Measurements from ENCODE around the gene DRAM1.
A peak's percentile ranks its signal among the peaks of the same experiment; 100 is the strongest.
"Not testable (repeated sequence)": the region's sequence is repeated elsewhere in the genome, so short reads cannot be mapped to it uniquely, and the experiment has no call there.

Gene DRAM1

GRCh38 chr12:101861688-101862087, 15.7 kb upstream of the DRAM1 start:
- WGBS, 2 experiments (ENCODE audit: insufficient coverage in 2 of 2): 86 to 90% methylated on average over 1 to 2 of the region's 2 CpGs

GRCh38 chr12:101862245-101862644, 15.1 kb upstream of the DRAM1 start:
- Histone ChIP-seq H3K36me3 (ENCODE audit: control insufficient read depth, insufficient read depth, low read length) (no peaks in the 10 kb centered on the region), H3K4me1 (ENCODE audit: control insufficient read depth, insufficient read depth, low read length, poor library complexity, severe bottlenecking) (peaks cover 5% of the 10 kb centered on the region), H3K27ac (ENCODE audit: low read depth, low read length, severe bottlenecking) (no peak overlapping the region), H3K4me3 (ENCODE audit: extremely low read depth, insufficient read depth, low read length, poor library complexity, severe bottlenecking) (no peak overlapping the region), H3K9me3 (ENCODE audit: control insufficient read depth, low read length) (peaks cover 8% of the 10 kb centered on the region)
- 100% methylated on average over 1 of the region's 2 CpGs for WGBS, 2 experiments (ENCODE audit: insufficient coverage in 2 of 2)

More at GRCh38 chr12:101861688-101862087, 15.7 kb upstream of the DRAM1 start:
- H3K27ac ChIP-seq (ENCODE audit: low read depth, low read length, severe bottlenecking); H3K9me3 ChIP-seq (ENCODE audit: control insufficient read depth, low read length); H3K4me3 ChIP-seq (ENCODE audit: extremely low read depth, insufficient read depth, low read length, poor library complexity, severe bottlenecking); H3K4me1 ChIP-seq (ENCODE audit: control insufficient read depth, insufficient read depth, low read length, poor library complexity, severe bottlenecking); H3K36me3 ChIP-seq (ENCODE audit: control insufficient read depth, insufficient read depth, low read length): not testable (repeated sequence)

- peaks cover 5% of the 10 kb centered on the region for H3K4me1 ChIP-seq (ENCODE audit: control insufficient read depth, insufficient read depth, low read length, poor library complexity, severe bottlenecking)
- no peak overlapping the region for H3K4me3 ChIP-seq (ENCODE audit: extremely low read depth, insufficient read depth, low read length, poor library complexity, severe bottlenecking)
- H3K36me3 ChIP-seq (ENCODE audit: control insufficient read depth, insufficient read depth, low read length): no peaks in the 10 kb centered on the region
- no peak overlapping the region for H3K27ac ChIP-seq (ENCODE audit: low read depth, low read length, severe bottlenecking)
- peaks cover 8% of the 10 kb centered on the region for H3K9me3 ChIP-seq (ENCODE audit: control insufficient read depth, low read length)
These were observed 13.4 kb upstream of the DRAM1 start for GRCh38 chr12:101863981-101864380.

GRCh38 chr12:101866615-101867373, 10.6 kb upstream of the DRAM1 start:
- peaks cover 5% of the 10 kb centered on the region for H3K4me1 ChIP-seq (ENCODE audit: control insufficient read depth, insufficient read depth, low read length, poor library complexity, severe bottlenecking)
- H3K4me3 ChIP-seq (ENCODE audit: extremely low read depth, insufficient read depth, low read length, poor library complexity, severe bottlenecking): no peak overlapping the region
- no peaks in the 10 kb centered on the region for H3K36me3 ChIP-seq (ENCODE audit: control insufficient read depth, insufficient read depth, low read length)
- 75 to 87% methylated on average over 10 to 12 of the region's 13 CpGs for WGBS, 2 experiments (ENCODE audit: insufficient coverage in 2 of 2)
- peaks cover 16% of the 10 kb centered on the region for H3K9me3 ChIP-seq (ENCODE audit: control insufficient read depth, low read length)
- no peak overlapping the region for H3K27ac ChIP-seq (ENCODE audit: low read depth, low read length, severe bottlenecking)

GRCh38 chr12:101867619-101868018, 9.8 kb upstream of the DRAM1 start:
- H3K36me3 ChIP-seq (ENCODE audit: control insufficient read depth, insufficient read depth, low read length); H3K4me1 ChIP-seq (ENCODE audit: control insufficient read depth, insufficient read depth, low read length, poor library complexity, severe bottlenecking); H3K4me3 ChIP-seq (ENCODE audit: extremely low read depth, insufficient read depth, low read length, poor library complexity, severe bottlenecking); H3K27ac ChIP-seq (ENCODE audit: low read depth, low read length, severe bottlenecking): not testable (repeated sequence)
- peaks cover 16% of the 10 kb centered on the region for H3K9me3 ChIP-seq (ENCODE audit: control insufficient read depth, low read length)
- WGBS, 2 experiments (ENCODE audit: insufficient coverage in 2 of 2): no CpG with 5 or more reads among the region's 3 CpGs

GRCh38 chr12:101870925-101871324, 6.5 kb upstream of the DRAM1 start:
- Histone ChIP-seq H3K9me3 (ENCODE audit: control insufficient read depth, low read length) (peaks cover 7% of the 10 kb centered on the region), H3K4me3 (ENCODE audit: extremely low read depth, insufficient read depth, low read length, poor library complexity, severe bottlenecking) (no peak overlapping the region), H3K27ac (ENCODE audit: low read depth, low read length, severe bottlenecking) (no peak overlapping the region), H3K36me3 (ENCODE audit: control insufficient read depth, insufficient read depth, low read length) (no peaks in the 10 kb centered on the region), H3K4me1 (ENCODE audit: control insufficient read depth, insufficient read depth, low read length, poor library complexity, severe bottlenecking) (peaks cover 14% of the 10 kb centered on the region)
- no CpG with 5 or more reads among the region's 1 CpG for WGBS, 2 experiments (ENCODE audit: insufficient coverage in 2 of 2)

GRCh38 chr12:101875162-101875561, 2.2 kb upstream of the DRAM1 start:
- Histone ChIP-seq H3K4me1 (ENCODE audit: control insufficient read depth, insufficient read depth, low read length, poor library complexity, severe bottlenecking) (peaks cover 20% of the 10 kb centered on the region), H3K4me3 (ENCODE audit: extremely low read depth, insufficient read depth, low read length, poor library complexity, severe bottlenecking) (no peak overlapping the region), H3K36me3 (ENCODE audit: control insufficient read depth, insufficient read depth, low read length) (no peaks in the 10 kb centered on the region), H3K27ac (ENCODE audit: low read depth, low read length, severe bottlenecking) (peak overlapping the region; percentile 72), H3K9me3 (ENCODE audit: control insufficient read depth, low read length) (no peaks in the 10 kb centered on the region)
- WGBS, 2 experiments (ENCODE audit: insufficient coverage in 2 of 2): 88 to 92% methylated on average over 2 to 5 of the region's 9 CpGs

GRCh38 chr12:101876322-101876860, 989 bp upstream of the DRAM1 start:
- 81 to 88% methylated on average over 3 to 4 of the region's 9 CpGs for WGBS, 2 experiments (ENCODE audit: insufficient coverage in 2 of 2)
- H3K36me3 ChIP-seq (ENCODE audit: control insufficient read depth, insufficient read depth, low read length): peaks cover 10% of the 10 kb centered on the region
- peak overlapping the region; percentile 64 for H3K4me3 ChIP-seq (ENCODE audit: extremely low read depth, insufficient read depth, low read length, poor library complexity, severe bottlenecking)
- H3K9me3 ChIP-seq (ENCODE audit: control insufficient read depth, low read length): no peaks in the 10 kb centered on the region
- H3K27ac ChIP-seq (ENCODE audit: low read depth, low read length, severe bottlenecking): peak overlapping the region; percentile 72
- peaks cover 20% of the 10 kb centered on the region for H3K4me1 ChIP-seq (ENCODE audit: control insufficient read depth, insufficient read depth, low read length, poor library complexity, severe bottlenecking)

- peaks cover 20% of the 10 kb centered on the region for H3K4me1 ChIP-seq (ENCODE audit: control insufficient read depth, insufficient read depth, low read length, poor library complexity, severe bottlenecking)
- peak overlapping the region; percentile 64 for H3K4me3 ChIP-seq (ENCODE audit: extremely low read depth, insufficient read depth, low read length, poor library complexity, severe bottlenecking)
- H3K36me3 ChIP-seq (ENCODE audit: control insufficient read depth, insufficient read depth, low read length): peaks cover 18% of the 10 kb centered on the region
- 3 to 11% methylated on average over 9 to 12 of the region's 24 CpGs for WGBS, 2 experiments (ENCODE audit: insufficient coverage in 2 of 2)
- H3K9me3 ChIP-seq (ENCODE audit: control insufficient read depth, low read length): no peaks in the 10 kb centered on the region
- H3K27ac ChIP-seq (ENCODE audit: low read depth, low read length, severe bottlenecking): peak overlapping the region; percentile 72
These were observed 444 bp downstream of the DRAM1 start for GRCh38 chr12:101877806-101878242.

GRCh38 chr12:101878243-101878821, 952 bp downstream of the DRAM1 start:
- Histone ChIP-seq H3K9me3 (ENCODE audit: control insufficient read depth, low read length) (no peaks in the 10 kb centered on the region), H3K4me3 (ENCODE audit: extremely low read depth, insufficient read depth, low read length, poor library complexity, severe bottlenecking) (peak overlapping the region; percentile 64), H3K27ac (ENCODE audit: low read depth, low read length, severe bottlenecking) (no peak overlapping the region), H3K4me1 (ENCODE audit: control insufficient read depth, insufficient read depth, low read length, poor library complexity, severe bottlenecking) (peaks cover 20% of the 10 kb centered on the region), H3K36me3 (ENCODE audit: control insufficient read depth, insufficient read depth, low read length) (peaks cover 18% of the 10 kb centered on the region)
- 75 to 84% methylated on average over 3 to 6 of the region's 7 CpGs for WGBS, 2 experiments (ENCODE audit: insufficient coverage in 2 of 2)

- no peaks in the 10 kb centered on the region for H3K9me3 ChIP-seq (ENCODE audit: control insufficient read depth, low read length)
- H3K4me1 ChIP-seq (ENCODE audit: control insufficient read depth, insufficient read depth, low read length, poor library complexity, severe bottlenecking): peaks cover 13% of the 10 kb centered on the region
- no peak overlapping the region for H3K4me3 ChIP-seq (ENCODE audit: extremely low read depth, insufficient read depth, low read length, poor library complexity, severe bottlenecking)
- peaks cover 18% of the 10 kb centered on the region for H3K36me3 ChIP-seq (ENCODE audit: control insufficient read depth, insufficient read depth, low read length)
- 96 to 100% methylated on average over 1 to 2 of the region's 3 CpGs for WGBS, 2 experiments (ENCODE audit: insufficient coverage in 2 of 2)
- H3K27ac ChIP-seq (ENCODE audit: low read depth, low read length, severe bottlenecking): no peak overlapping the region
These were observed 3.4 kb downstream of the DRAM1 start for GRCh38 chr12:101880769-101881168.
